CD4-positive, alpha-beta T cell (primary cell): Measurements from ENCODE around the gene ABHD13. TPM values are rescaled to one million over a fixed set of nuclear protein-coding genes. Genes with fewer than 3 reads are reported as not detected.

Experiments used
- ATAC-seq: fragments of 200-7000 bp; cut with Tn5 transposase; one replicate; pipeline ENCODE4 v1.10.0; 2022; ENCODE audit warnings: mild to moderate bottlenecking; ENCODE audit not compliant: poor library complexity
- CTCF ChIA-PET: fragments of 350-600 bp; sonication (Branson Sonifier 250); formaldehyde crosslinking; loops from one replicate; lab custom pipeline; 2021; ENCODE audit warnings: antibody characterized with exemption, inconsistent platforms; lab: Charles Lee
- POLR2A ChIA-PET: fragments of 350-600 bp; sonication (Branson Sonifier 250); formaldehyde crosslinking; loops from one replicate; lab custom pipeline; 2021; ENCODE audit warnings: antibody characterized with exemption, inconsistent platforms; lab: Charles Lee
- DNase-seq, 14 experiments: peaks; one replicate each; pipeline ENCODE4 v3.0.0-alpha.2; 2013 to 2020; ENCODE audit warnings: mixed read lengths in 2 of 14
- H3K27ac ChIP-seq, 2 donors: one replicate each; pipeline versions ENCODE4 v1.5.1 to v1.7.0; 2013; ENCODE audit warnings: low read length in 2 of 2, low read depth in 1 of 2, mild to moderate bottlenecking in 1 of 2
- H3K27me3 ChIP-seq, 2 experiments: 1 replicate in 1 of 2; 2 replicates in 1 of 2; pipeline versions ENCODE4 v1.6.1 to v1.7.0; 2013; ENCODE audit warnings: low read length in 2 of 2, control low read depth in 1 of 2, mild to moderate bottlenecking in 1 of 2, moderate library complexity in 1 of 2; ENCODE audit not compliant: insufficient read depth in 2 of 2, control insufficient read depth in 1 of 2
- H3K36me3 ChIP-seq: one replicate; pipeline ENCODE4 v1.6.1; 2013; ENCODE audit warnings: low read length, control low read depth; ENCODE audit not compliant: insufficient read depth
- H3K4me1 ChIP-seq: one replicate; pipeline ENCODE4 v1.6.1; 2013; ENCODE audit warnings: low read length, control low read depth; ENCODE audit not compliant: insufficient read depth
- H3K4me3 ChIP-seq: one replicate; pipeline ENCODE4 v1.5.1; 2013; ENCODE audit warnings: mild to moderate bottlenecking, low read length, moderate library complexity
- H3K9me3 ChIP-seq, 2 experiments: 1 replicate in 1 of 2; 2 replicates in 1 of 2; pipeline versions ENCODE4 v1.6.1 to v1.7.0; 2013; ENCODE audit warnings: low read length in 2 of 2, mild to moderate bottlenecking in 2 of 2, control low read depth in 1 of 2, moderate library complexity in 1 of 2; ENCODE audit not compliant: control insufficient read depth in 1 of 2, insufficient read depth in 1 of 2
- H3K27ac Mint-ChIP-seq: one replicate; pipeline ENCODE4 v1.8.0; 2020; ENCODE audit warnings: mixed read lengths
- H3K27me3 Mint-ChIP-seq: one replicate; pipeline ENCODE4 v1.8.0; 2021; ENCODE audit warnings: mixed read lengths
- H3K36me3 Mint-ChIP-seq: one replicate; pipeline ENCODE4 v1.8.0; 2021; ENCODE audit warnings: low read depth, mixed read lengths
- H3K4me1 Mint-ChIP-seq: one replicate; pipeline ENCODE4 v1.8.0; 2021; ENCODE audit warnings: low read depth, mixed read lengths
- H3K4me3 Mint-ChIP-seq: one replicate; pipeline ENCODE4 v1.8.0; 2020; ENCODE audit warnings: mild to moderate bottlenecking, mixed read lengths
- H3K9me3 Mint-ChIP-seq: one replicate; pipeline ENCODE4 v1.8.0; 2020; ENCODE audit warnings: mixed read lengths
- CTCF ChIP-seq: fragments of 200-600 bp; IDR thresholded peaks from one replicate; pipeline ENCODE4 v1.8.0; 2022; ENCODE audit warnings: antibody characterized with exemption, mild to moderate bottlenecking
- intact Hi-C, 2 experiments: fragments of 100-400 bp; cut with DNase I in 1 of 2; cut with micrococcal nuclease in 1 of 2; formaldehyde crosslinking; loops; one replicate each; pipeline versions ENCODE4 v1.15.1 to v1.9.0; 2023 to 2025; cut with DNase I, micrococcal nuclease
- total RNA-seq, 174 experiments: library from RNA in 2 of 174; stranded (reverse) in 2 of 174; gene quantifications; one replicate each; pipeline ENCODE4 v1.2.3 and lab custom pipeline; 2021 to 2026

Gene ABHD13
- total RNA-seq, 2 experiments from 2014 or later, result 18.0 to 18.6 TPM

- Histone ChIP-seq H3K27me3 (no peaks in the 10 kb centered on the region), H3K4me1 (peaks cover 7% of the 10 kb centered on the region), H3K4me3 (no peak overlapping the region), H3K36me3 (no peaks in the 10 kb centered on the region), H3K27ac (no peak overlapping the region), H3K9me3 (no peaks in the 10 kb centered on the region)
- POLR2A ChIA-PET, result interaction anchor here (0.6 kb wide), 1 partner anchor 11 kb away, joined by 3 read pairs; no protein-coding TSS in a partner anchor
- H3K27me3 Mint-ChIP-seq, result no peaks in the 10 kb centered on the region
- CTCF ChIA-PET, result no interaction called here
- no peak for TF ChIP-seq CTCF
- H3K9me3 Mint-ChIP-seq, result no peaks in the 10 kb centered on the region
- no peak for ATAC-seq
- no peak for DNase-seq
- peak overlapping the region; percentile 59 for H3K27ac Mint-ChIP-seq
- H3K4me1 Mint-ChIP-seq, result peaks cover 42% of the 10 kb centered on the region
- intact Hi-C loops, result loop anchor here (10.0 kb wide), 1 partner anchor 48 kb away; no protein-coding TSS in a partner anchor
- no peaks in the 10 kb centered on the region for H3K36me3 Mint-ChIP-seq
- peak overlapping the region; percentile 70 for H3K4me3 Mint-ChIP-seq
Observed at GRCh38 chr13:108272333-108272732, 54.1 kb downstream of the ABHD13 start.

GRCh38 chr13:108273429-108274118, 55.4 kb downstream of the ABHD13 start:
- H3K4me1 Mint-ChIP-seq, result peaks cover 29% of the 10 kb centered on the region
- intact Hi-C loops, result loop anchor here (10.0 kb wide), 1 partner anchor 49 kb away; no protein-coding TSS in a partner anchor
- no peaks in the 10 kb centered on the region for H3K9me3 ChIP-seq
- H3K27me3 ChIP-seq, result no peaks in the 10 kb centered on the region
- H3K27ac Mint-ChIP-seq, result no peak overlapping the region
- no peak overlapping the region for H3K4me3 ChIP-seq
- ATAC-seq (no peak), DNase-seq (no peak)
- CTCF ChIA-PET, result no interaction called here
- no peaks in the 10 kb centered on the region for H3K36me3 ChIP-seq
- POLR2A ChIA-PET, result no interaction called here
- TF ChIP-seq CTCF, result no peak
- no peak overlapping the region for H3K4me3 Mint-ChIP-seq
- H3K27me3 Mint-ChIP-seq, result no peaks in the 10 kb centered on the region
- H3K4me1 ChIP-seq, result peaks cover 7% of the 10 kb centered on the region
- H3K36me3 Mint-ChIP-seq, result no peaks in the 10 kb centered on the region
- no peak overlapping the region for H3K27ac ChIP-seq
- no peaks in the 10 kb centered on the region for H3K9me3 Mint-ChIP-seq

GRCh38 chr13:108274718-108275117, 56.5 kb downstream of the ABHD13 start:
- no peaks in the 10 kb centered on the region for H3K36me3 ChIP-seq
- Mint-ChIP-seq H3K4me1 (peaks cover 19% of the 10 kb centered on the region), H3K4me3 (no peak overlapping the region), H3K27me3 (no peaks in the 10 kb centered on the region), H3K27ac (no peak overlapping the region), H3K36me3 (no peaks in the 10 kb centered on the region), H3K9me3 (no peaks in the 10 kb centered on the region)
- H3K4me3 ChIP-seq, result no peak overlapping the region
- intact Hi-C loops, result loop anchor here (10.0 kb wide), 1 partner anchor 50 kb away; no protein-coding TSS in a partner anchor
- DNase-seq, result no peak
- TF ChIP-seq CTCF, result no peak
- no peaks in the 10 kb centered on the region for H3K27me3 ChIP-seq
- POLR2A ChIA-PET, result no interaction called here
- H3K9me3 ChIP-seq, result no peaks in the 10 kb centered on the region
- peaks cover 4% of the 10 kb centered on the region for H3K4me1 ChIP-seq
- CTCF ChIA-PET, result interaction anchor here (1.3 to 1.7 kb wide), 2 partner anchors 8 to 12 kb away, joined by 3 to 4 read pairs; no protein-coding TSS in a partner anchor
- H3K27ac ChIP-seq, result no peak overlapping the region
- no peak for ATAC-seq
